ENCODE measurements around the gene PTPA. TPM values are rescaled to one million over a fixed set of nuclear protein-coding genes. Genes with fewer than 3 reads are reported as not detected.
A peak's percentile ranks its signal among the peaks of the same experiment; 100 is the strongest.

PTPA gene
- total RNA-seq, 1 donor from 2014 or later = 115 TPM

- no peaks in the 10 kb centered on the region for H3K36me3 ChIP-seq
- intact Hi-C loops (cut with DNase I) = loop anchor here (10.0 kb wide), 1 partner anchor 314 kb away; no protein-coding TSS in a partner anchor
- no peak overlapping the region for H3K27ac ChIP-seq
- H3K27me3 ChIP-seq = no peaks in the 10 kb centered on the region
- TF ChIP-seq CTCF (IDR thresholded peaks at IDR 0.05) = no peak
- ATAC-seq (no peak), DNase-seq (no peak)
- H3K9me3 ChIP-seq = no peaks in the 10 kb centered on the region
- H3K4me3 ChIP-seq = no peak overlapping the region
- peaks cover 6% of the 10 kb centered on the region for H3K4me1 ChIP-seq
These were observed 70.0 kb downstream of the PTPA start for GRCh38 chr9:129181246-129181645.

- no peak overlapping the region for H3K4me3 ChIP-seq
- no peak overlapping the region for H3K27ac ChIP-seq
- DNase-seq (no peak), ATAC-seq (no peak)
- intact Hi-C loops (cut with DNase I) = loop anchor here (10.0 kb wide), 1 partner anchor 313 kb away; no protein-coding TSS in a partner anchor
- no peaks in the 10 kb centered on the region for H3K36me3 ChIP-seq
- H3K9me3 ChIP-seq = no peaks in the 10 kb centered on the region
- TF ChIP-seq CTCF (IDR thresholded peaks at IDR 0.05) = no peak
- H3K4me1 ChIP-seq = peaks cover 6% of the 10 kb centered on the region
- no peaks in the 10 kb centered on the region for H3K27me3 ChIP-seq
These were observed 70.9 kb downstream of the PTPA start for GRCh38 chr9:129182122-129182521.

- Histone ChIP-seq H3K27me3 (no peaks in the 10 kb centered on the region), H3K36me3 (no peaks in the 10 kb centered on the region), H3K4me1 (peaks cover 6% of the 10 kb centered on the region), H3K4me3 (no peak overlapping the region), H3K9me3 (no peaks in the 10 kb centered on the region), H3K27ac (no peak overlapping the region)
- peak; percentile 39 for TF ChIP-seq CTCF (IDR thresholded peaks at IDR 0.05)
- ATAC-seq = peak; percentile 4
- no peak for DNase-seq
- intact Hi-C loops (cut with DNase I) = loop anchor here (10.0 kb wide), 1 partner anchor 312 kb away; no protein-coding TSS in a partner anchor
These were observed 71.6 kb downstream of the PTPA start for GRCh38 chr9:129182625-129183494.

- Histone ChIP-seq H3K4me3 (no peak overlapping the region), H3K9me3 (no peaks in the 10 kb centered on the region), H3K27me3 (no peaks in the 10 kb centered on the region), H3K36me3 (no peaks in the 10 kb centered on the region), H3K4me1 (peaks cover under 1% of the 10 kb centered on the region), H3K27ac (no peak overlapping the region)
- no peak for DNase-seq
- no peak for ATAC-seq
- no peak for TF ChIP-seq CTCF (IDR thresholded peaks at IDR 0.05)
- intact Hi-C loops (cut with DNase I) = loop anchor here (10.0 kb wide), 1 partner anchor 311 kb away; no protein-coding TSS in a partner anchor
These were observed 72.4 kb downstream of the PTPA start for GRCh38 chr9:129183495-129184218.

GRCh38 chr9:129184219-129184524 is 73.0 kb downstream of the PTPA start:
- H3K27ac ChIP-seq = no peak overlapping the region
- H3K4me3 ChIP-seq = no peak overlapping the region
- H3K4me1 ChIP-seq = no peaks in the 10 kb centered on the region
- intact Hi-C loops (cut with DNase I) = loop anchor here (10.0 kb wide), 1 partner anchor 311 kb away; no protein-coding TSS in a partner anchor
- ATAC-seq (no peak), DNase-seq (no peak)
- no peak for TF ChIP-seq CTCF (IDR thresholded peaks at IDR 0.05)
- H3K27me3 ChIP-seq = no peaks in the 10 kb centered on the region
- H3K36me3 ChIP-seq = no peaks in the 10 kb centered on the region
- H3K9me3 ChIP-seq = no peaks in the 10 kb centered on the region
